Measurements from ENCODE around the gene NKPD1.

The NKPD1 gene

DNA sequence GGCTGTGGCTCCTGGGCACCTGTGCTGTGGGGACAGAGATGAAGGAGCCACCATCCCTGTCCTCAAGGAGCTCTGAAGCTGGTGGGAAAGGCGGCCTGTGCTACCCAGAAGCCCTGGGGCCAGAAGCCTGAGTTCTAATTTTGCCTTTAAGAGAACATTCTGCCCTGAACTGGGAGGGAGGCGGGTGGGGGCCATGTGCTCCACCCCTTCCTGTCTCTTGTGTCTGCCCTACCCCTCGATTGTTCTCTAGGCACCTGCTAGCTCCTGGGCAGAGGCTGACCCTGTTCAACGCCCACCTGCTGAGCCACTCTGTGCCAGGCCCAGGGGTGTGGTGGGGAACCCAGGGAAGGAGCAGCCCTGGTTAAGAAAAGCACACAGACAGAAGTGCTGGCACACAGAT, 11.4 kb upstream of the NKPD1 start:
- peak; percentile 57 for DNase-seq

DNA sequence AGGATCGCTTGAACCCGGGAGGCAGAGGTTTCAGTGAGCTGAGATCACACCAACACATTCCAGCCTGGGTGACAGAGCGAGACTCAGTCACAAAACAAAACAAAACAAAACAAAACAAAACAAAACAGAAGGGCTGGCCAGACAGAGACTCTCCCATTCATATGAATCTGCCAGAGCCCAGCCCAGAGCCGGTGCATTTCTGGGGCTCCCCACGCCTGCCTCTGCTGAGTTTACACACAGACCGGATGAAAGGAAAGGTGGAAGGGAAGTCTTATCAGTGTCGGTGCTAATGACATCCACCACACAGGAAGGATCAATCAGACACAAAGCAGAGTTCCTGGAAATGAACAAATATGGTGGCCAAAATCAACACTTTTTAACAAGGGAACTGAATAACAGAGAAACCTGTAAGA, 10.4 kb upstream of the NKPD1 start:
- peak; percentile 62 for DNase-seq

DNA sequence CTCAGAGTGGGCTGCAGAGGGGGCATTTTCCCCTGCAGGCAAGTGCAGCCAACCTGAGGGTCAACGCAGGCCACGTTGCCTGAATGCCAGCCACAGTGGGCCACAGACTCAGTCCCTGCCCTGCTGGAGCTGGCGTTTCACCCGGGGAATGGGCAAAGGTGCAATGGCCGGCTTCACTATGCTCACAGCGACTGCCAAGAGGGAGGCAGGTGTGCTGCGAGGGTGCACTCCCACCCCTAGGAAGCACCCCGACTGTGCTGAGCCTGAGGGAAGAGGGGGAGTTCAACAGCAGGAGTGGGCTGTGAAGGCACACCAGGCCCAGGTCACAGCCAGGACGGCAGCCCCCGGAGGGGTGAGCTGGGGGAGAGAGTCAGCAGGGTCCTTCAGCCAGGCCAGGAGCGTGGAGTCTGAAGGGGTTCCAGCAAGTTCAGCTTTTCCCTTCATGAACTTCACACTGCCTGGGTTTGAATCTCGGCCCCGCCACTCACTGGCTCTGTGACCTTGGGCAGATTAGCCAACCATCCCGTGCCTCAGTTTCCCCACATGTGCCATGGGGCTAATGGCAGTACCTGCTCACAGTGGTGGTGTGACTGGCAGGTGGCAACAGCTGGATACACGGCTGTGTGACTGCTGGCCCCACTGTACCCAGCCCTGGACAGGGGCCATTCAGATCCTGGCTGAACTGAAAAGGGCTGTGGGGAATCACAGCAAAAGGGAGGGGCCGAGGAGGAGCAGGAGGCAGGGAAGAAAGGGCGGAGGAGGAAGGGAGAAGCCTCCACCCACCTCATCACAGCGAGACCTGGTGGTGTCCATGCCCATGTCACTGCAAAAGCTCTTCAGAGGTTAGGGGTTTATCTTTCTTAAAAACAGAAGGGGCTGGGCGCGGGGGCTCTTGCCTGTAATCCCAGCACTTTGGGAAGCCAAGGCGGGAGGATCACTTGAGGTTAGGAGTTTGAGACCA, 9.6 kb upstream of the NKPD1 start:
- no peak for DNase-seq

DNA sequence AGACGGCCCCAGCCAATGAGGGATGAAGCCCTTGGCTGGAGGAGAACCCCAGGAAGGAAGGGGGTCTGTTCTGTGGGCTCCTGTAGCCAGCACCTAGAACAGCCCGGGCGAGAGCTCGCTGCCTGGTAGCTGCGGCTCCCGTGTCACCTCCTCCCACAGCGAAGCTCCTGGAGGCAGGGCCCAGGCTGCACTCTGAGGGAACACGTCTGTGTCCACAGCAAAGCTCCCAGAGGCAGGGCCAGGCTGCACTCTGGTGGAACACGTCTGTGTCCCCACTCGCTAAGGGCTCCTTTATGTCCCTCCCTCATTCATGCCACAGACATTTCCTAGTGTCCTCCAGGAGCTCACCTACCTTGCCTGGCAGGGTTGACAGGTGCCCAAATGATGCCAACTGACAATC, 8.8 kb upstream of the NKPD1 start:
- no peak for DNase-seq

DNA sequence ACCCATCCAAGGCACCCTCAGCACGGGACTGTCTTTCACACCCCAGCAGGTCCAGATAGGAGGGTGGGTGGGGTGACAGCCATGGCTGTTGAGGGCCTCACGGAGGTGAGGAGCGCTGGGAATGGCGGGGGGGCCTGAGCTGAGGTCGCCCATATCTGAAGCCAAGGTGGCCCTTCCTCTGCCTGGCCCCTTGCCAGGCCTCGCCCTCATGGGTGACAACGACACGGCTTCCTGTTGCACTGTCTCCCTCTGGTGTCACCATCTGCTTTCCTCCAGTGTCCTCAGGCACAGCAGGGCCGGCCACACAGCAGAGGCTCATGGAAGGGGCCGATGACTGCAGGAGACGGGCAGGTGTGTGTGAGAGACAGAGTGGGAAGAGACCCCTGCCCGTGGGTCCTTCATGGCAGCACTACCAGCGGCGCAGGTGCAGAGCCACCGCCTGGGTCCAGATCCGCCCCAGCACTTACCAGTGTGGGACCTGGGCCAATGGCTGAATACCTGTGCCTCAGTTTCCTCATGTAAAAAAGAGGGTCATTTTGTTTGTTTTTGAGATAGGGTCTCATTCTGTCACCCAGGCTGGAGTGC, 8.1 kb upstream of the NKPD1 start:
- DNase-seq = no peak

DNA sequence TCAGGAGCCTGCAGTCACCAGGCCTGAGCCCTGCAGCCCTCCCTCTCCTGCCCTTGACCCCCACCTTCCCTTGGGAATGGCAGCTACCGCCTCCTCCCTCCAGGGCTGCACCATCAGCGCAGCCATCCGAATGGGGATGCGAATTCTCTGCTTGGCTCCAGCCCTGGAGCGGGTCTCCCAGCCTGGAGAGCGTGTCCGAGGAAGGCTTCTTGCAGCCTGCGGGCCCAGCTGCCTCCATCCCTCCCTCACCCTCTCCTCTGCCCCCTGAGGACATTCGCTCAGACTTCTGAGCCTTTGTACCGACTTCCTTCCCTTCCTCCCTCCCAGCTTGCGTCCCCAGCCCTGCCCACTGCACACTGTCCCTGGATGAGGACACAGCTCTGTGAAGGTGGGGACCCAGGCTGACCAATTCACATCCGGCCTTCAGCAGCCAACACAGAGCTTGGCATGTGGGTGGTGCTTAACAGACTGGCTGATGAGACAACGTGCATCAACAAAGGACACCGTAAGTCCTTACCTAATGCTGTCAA, 6.0 kb upstream of the NKPD1 start:
- DNase-seq = no peak

DNA sequence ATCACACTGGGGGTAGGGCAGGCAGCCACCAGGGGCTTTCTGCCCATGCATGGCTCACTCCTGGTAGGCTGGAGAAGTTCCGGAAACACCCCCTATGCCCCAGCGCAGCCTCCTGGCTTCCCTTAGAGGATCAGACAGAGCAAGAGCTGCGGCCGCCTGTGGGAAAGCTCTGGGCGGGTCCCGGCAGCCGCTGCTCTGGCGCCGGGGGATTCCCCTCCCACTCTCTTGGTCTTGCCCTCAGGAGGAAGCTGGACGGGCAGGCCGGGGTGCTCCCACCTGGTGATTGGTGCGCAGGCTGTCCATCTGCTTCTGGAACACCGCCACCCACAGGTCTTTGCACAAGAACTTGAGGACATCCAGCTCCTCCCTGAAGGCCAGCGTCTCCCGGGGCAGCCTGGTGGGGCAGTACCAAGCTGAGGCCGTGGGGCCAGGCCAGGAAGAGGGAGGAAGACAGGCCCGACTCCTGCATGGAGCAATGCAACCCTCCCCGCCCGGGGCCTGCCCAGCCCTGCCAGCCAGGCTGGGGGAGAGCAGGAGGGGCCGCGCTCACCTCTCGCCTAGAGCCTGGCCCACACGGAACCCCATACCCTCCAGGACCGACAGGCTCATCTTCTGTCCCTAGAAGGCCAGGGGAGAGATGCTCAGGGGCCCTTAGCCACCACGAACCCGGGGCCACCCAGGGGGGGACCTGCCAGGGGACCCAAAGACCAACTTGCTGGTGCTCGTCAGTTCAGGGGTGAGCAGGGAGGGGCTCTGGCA, 4.0 kb upstream of the NKPD1 start:
- DNase-seq = peak; percentile 61

DNA sequence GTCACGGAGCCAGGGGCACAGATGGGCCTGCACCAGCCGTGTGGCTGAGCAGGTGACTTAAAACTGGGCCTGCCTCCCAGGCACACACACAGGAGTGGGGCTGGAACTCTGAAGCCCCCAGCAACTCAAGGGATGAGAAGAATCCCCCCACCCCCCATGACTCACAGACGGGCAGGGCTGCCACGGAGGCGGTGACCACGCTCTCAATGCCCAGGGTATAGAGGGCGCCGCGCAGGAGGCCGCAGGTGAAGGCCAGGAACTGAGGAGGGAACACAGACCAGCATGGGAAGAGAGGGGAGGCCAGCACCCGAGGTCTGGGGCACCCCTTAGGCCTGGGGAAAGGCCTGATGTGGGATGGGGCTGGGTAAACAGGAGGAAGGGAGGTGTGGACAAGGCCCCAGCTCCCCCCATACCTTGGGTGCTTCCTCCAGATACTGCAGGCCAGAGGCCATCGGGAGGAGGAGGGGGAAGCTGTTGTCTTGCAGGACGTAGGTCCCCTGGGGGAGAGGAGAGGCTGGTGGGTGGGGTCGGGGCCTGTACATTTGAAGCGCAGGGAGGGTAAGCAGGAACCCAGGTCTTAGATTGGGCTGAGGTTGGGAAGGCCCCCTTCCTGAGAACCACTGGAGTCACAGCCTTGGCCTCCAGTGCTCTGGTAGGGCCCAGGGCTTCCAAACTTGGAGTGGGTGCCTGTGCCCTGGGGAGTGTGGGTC, 3.1 kb upstream of the NKPD1 start:
- DNase-seq = no peak

DNA sequence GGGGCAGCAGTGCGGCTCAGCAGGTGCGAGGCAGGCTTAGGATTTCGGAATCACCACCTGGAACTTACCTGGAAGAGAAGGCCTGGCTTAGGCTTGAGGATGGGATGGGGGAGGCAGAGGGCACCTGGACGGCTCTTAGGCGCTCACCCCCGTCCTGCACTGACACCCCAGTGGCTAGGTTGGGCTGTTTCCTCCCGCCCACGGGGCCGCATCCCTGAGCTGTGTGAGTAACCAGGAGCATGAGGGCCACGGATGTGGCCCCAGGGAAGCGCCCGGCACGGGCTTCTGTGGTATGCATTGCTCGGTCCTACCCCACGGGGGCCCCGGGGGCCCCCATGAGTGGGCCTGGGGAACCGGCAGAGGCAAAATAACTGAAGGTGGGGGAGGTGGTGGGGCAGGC, 2.4 kb upstream of the NKPD1 start:
- DNase-seq = no peak

DNA sequence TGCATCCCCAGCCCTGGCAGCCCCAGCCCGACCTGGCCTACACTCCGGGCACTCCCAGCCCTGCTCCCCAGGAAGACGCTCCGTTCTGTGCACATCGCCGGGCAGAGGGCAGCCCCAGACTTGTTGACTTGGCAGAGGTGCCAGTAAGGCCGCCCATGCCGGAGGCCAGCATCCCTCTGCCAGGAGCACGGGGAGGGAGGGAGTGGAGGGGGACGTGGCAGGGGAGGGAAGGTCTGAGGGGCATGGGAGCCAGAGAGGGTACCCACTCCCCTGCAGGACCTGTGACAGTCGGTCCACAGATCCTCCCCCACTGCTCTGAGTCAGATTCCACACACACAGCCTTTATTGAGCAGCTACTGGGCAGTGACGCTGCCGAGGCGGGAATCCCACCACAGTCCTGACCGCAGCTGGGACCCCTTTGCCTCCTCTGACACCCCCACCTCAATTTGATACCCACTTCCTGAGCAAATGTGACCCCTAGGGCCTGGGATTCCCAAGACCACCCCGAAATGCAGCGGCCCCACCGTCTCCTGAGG, 1.9 kb upstream of the NKPD1 start:
- no peak for DNase-seq

DNA sequence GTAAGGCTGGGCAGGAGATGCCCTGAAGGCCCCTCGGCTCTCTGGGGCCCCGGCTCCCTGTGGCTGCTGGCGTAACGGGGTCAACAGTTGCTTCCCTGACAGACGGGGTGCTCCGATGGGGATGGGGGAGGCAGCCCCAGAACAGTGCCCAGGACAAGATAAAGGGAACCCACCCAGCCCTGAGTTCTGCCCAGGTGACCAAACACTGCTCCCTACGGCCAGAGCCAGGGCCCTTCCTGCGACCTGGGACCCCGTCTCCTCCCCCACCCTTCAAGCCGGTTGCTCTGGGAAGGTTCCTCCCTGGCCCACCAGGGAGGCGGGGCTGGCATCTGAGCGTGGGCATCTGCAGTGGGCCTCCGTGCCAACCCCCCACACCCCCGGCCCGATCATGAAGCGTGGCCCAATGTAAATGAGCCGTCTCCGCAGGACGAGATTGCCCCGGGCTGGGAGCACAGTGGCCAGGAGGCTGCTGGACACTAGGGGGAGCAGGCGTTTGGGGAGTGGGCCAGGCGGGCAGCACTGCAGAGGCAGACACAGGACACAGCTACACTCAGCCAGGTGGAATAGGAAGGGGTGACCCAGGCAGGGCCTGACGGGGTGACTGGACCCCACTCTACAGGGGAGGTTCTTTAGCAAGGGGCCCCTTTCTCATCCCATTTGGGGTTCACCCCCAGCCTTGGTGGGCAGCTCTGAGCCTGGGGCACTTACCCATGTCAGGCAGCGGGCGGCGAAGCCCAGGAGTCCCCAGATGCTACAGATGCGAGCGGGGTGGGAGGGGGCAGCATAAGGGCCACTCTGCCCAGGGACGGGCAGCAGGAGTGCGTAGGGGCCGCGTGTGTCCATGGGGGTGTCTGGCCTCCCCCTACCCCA, 1.2 kb upstream of the NKPD1 start:
- DNase-seq = peak; percentile 17

DNA sequence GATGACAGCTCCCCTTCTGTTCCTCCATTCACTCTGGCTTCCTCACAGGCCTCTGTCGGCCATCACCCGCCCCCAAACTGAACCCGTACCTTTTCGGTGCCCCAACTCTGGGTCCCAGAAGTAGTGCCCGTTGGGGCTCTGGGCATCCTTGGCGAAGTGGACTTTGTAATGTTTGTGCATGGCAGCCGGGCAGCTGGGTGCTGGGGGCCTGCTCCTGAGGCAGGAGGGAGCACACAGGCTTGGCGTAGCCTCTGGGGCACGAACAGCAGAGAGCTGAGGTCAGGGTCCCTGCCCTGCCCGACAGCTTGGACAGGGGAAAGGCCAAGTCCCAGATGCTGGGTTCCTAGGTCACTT, 834 bp downstream of the NKPD1 start:
- no peak for DNase-seq

DNA sequence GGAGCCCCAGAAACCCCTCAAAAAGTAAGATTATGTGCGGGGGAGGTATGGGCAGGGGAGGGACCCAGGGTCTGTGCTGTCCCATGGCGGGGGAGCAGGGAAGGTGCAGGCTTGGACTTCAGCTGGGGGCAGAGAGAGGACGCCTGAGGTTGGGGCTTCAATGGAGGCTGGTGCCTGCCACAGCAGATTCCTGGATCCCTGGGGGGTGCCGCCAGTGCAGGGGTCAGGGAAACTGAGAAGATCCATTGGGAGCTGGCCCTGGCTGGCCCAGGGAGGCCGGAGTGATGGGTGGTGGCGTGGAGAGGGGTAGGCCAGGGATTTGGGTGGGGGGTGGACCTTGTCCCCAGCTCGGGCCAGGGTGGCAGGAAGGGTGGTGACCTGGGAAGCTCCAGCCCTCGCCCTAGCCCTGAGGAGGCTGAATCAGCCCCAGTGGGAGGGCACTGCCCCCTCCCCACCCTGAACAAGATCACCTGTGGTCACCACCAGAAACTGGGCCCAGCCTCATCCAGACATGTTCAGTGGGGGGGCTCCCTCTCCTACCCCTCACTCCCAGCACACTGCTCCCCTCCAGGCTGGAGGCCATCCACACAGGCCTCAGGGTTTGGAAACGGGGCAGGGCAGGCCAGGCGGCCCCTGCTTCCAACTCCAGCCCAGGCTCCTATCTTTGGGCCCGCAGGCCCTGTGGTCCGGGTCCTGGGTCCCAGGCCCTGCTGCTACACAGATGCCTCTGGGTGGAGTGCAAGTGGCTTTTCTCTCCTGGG, 1.4 kb downstream of the NKPD1 start:
- DNase-seq = no peak

DNA sequence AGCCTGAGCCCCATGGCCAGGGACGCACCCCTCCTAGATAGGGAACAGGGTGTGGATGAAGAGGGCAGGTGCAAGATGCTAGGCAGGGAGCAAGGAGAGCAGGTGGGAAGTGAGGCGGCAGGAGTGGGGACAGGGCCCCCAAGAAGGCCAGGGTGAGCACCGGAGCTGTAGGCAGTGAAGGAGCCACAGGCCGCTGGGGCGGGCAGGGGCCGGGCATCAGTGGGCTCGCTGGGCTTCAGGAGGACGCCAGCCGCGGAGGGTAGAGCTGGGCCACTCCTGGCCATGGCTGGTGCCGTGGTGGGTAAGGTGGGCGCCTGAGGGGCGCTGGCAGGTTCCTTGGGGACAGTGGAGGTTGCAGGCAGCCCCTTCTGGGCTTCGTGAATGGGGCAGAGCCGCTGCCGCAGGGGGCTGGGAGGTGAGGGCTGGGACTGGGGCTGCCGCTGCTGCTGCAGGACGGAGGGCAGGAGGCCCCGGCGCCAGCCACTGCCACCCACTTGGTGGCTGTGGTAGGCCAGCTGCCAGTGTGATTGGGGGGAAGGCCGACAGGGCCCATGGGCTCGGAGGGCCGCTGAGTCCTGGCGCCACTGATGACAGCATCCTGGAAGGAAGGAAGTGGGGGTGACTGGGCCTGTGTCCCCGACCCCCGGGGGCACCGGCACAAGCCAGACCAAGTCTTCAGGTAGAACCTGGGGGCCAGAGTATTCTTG, 2.1 kb downstream of the NKPD1 start:
- DNase-seq = no peak

DNA sequence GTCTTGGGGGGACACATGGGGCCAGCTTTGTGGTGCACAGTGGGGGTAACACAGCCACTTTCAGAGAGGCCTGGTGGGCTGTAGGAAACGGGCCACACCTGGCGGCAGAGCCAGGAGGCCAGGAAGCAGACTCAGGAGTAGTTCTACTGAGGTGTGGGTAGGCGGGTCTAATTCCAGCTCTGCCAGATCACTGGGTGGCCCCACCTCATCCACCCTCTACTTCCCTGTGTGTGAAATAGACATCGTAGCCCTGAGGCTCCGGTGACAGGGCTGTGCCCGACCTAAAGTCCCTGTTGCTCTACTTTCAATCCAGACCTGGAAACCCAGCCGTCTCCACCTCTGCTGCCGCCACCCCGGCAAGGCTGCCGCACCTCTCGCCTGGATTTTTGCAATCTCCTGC, 4.0 kb downstream of the NKPD1 start:
- DNase-seq = no peak

DNA sequence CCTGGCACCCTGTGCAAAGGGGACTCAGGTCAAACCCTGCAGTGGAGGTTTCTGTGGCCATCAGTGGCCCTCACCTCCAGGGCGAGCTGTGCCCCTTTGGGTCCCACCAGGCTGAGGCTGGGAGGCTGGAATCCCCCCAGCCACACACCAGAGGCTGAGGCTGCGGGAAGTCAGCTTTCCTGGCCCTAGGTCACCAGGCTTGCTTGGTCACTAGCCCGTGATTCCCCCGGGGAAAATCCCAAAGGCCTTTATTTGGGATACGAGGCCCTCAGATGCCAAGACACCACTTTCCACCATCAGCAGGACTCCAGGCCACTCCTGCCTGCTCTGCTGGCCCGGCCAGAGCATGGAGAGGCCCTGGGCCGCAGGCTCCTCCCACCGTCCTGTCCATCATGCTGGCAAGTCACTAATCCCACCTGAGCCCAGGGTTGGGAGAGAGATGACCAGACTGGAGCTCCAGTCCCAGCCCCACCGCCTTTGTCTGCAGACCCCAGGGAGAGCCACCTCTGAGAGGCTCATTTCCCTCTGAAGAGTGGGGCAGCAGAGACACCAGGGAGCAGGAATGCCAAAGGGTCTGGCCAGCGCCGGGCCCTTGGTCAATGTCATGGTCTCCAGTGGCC, 4.7 kb downstream of the NKPD1 start:
- no peak for DNase-seq

DNA sequence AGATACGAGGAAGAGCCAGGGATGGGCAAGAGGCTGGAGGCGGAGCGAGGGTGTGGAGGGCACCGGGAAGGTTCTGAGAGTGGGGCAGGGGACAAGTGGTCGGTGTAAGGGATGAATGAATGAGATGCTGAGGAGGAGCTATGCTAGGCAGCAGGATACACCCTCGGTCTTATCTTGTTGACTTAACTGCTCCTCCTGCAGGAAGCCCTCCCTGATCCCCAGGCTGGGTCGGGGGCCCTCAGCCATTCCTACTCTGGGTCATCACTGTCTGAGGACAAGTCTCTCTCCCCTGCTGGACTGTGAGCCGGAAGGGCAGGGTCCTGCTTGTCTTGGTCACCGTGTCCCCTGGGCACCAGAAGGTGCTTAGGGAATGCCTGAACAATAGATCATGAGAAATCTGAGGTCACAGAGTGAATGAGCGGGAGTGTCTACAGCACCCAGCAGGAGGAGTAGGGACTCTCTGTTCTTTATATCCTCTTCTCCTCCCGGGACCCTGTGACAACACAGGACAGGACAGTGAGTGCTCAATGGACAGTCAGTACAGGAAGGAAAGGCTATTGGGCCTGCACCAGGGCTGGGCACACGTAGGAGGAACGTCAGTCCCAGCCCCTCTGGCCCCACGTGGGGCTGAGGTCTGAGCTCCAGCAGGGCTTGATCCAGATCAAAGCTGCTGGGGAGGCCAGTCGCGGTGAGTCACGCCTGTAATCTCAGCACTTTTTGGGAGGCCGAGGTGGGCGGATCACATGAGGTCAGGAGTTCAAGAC, 6.5 kb downstream of the NKPD1 start:
- no peak for DNase-seq

DNA sequence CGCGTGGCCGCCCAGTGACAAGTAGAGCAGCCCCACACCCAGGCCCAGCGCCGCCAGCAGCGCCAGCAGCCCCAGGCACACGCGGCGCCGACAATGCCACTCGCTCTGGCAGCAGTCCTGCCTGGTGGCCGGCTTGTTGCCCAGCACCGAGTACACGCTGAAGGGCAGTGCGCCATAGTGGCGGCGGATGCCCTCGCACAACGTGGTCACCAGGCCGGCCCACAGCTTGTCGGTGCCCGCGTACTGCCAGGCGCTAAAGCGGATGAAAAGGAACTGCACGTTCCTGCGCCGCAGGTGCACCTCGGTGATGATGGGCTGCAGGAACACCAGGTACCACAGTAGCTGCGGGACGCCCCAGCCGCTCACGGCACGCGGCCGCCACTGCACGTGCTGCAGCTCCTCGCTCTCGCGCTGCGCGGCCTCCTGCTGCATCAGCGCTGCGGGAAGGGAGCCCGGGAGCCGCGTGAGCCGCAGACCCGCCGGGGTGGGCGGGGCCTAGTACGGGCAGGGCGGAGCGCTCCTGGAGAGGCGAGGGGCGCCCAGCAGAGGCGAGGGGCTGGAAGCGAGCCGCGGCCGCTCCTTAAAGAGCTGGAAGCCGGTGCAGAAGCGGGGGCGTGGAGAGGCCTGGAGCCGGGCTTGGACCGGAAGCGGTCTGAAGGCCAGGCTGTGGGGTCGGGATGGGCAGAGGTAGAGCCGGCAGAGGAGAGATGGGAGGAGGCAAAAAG, 7.3 kb downstream of the NKPD1 start:
- DNase-seq = peak; percentile 62

Data from CD4-positive, alpha-beta T cell treated with Interleukin-6 for 4 hours (primary cell).